Measurements from ENCODE around the gene RMND5A.

DNA sequence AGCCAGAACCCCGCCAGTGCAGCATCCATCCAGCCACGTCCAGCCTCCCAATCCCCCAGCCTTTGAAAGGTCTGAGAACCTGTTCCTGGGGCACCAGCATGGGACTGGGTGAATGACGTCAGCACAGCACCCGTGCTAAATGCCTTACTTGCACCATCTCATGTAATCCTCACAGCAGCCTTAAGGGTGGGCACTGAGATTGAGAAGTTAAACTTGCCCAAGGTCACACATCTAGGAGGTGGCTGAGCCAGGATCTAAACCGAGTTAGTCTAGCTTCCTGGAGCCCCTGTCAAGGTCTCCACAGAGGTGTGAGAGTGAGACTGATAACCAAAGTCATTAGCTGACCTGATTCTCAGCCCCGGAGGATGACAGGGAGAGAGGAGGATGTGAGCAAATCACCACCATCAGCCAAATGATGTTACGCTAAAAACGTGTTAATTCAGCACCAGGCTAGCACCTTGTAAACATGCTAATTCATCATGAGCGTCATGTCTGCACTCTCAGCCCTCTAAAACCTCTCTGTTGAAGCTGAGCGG is 66.0 kb downstream of the RMND5A start:
- TF ChIP-seq, protein P1, sequence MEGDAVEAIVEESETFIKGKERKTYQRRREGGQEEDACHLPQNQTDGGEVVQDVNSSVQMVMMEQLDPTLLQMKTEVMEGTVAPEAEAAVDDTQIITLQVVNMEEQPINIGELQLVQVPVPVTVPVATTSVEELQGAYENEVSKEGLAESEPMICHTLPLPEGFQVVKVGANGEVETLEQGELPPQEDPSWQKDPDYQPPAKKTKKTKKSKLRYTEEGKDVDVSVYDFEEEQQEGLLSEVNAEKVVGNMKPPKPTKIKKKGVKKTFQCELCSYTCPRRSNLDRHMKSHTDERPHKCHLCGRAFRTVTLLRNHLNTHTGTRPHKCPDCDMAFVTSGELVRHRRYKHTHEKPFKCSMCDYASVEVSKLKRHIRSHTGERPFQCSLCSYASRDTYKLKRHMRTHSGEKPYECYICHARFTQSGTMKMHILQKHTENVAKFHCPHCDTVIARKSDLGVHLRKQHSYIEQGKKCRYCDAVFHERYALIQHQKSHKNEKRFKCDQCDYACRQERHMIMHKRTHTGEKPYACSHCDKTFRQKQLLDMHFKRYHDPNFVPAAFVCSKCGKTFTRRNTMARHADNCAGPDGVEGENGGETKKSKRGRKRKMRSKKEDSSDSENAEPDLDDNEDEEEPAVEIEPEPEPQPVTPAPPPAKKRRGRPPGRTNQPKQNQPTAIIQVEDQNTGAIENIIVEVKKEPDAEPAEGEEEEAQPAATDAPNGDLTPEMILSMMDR (IDR thresholded peaks at IDR 0.05): no peak
- no peak for TF ChIP-seq POLR2AphosphoS5 (IDR thresholded peaks at IDR 0.05)
